GM19035 (cell line): Measurements from ENCODE around the gene KCNJ18.
"Not testable (repeated sequence)": the region's sequence is repeated elsewhere in the genome, so short reads cannot be mapped to it uniquely, and the experiment has no call there.

Source experiments
- ATAC-seq: cut with Tn5 transposase; IDR thresholded peaks from one replicate; pipeline ENCODE4 v1.9.1; 2021; ENCODE audit not compliant: unreplicated experiment

KCNJ18 gene

GRCh38 chr17:21670361-21671155, 21.8 kb upstream of the KCNJ18 start:
- ATAC-seq: not testable (repeated sequence)

GRCh38 chr17:21671437-21671836, 20.9 kb upstream of the KCNJ18 start:
- ATAC-seq: not testable (repeated sequence)

GRCh38 chr17:21671871-21672270, 20.5 kb upstream of the KCNJ18 start:
- ATAC-seq: not testable (repeated sequence)

- not testable (repeated sequence) for ATAC-seq
Measured at GRCh38 chr17:21673451-21674241, 18.7 kb upstream of the KCNJ18 start.

GRCh38 chr17:21674242-21674731, 18.0 kb upstream of the KCNJ18 start:
- no peak for ATAC-seq

- ATAC-seq: not testable (repeated sequence)
Measured at GRCh38 chr17:21674891-21675738, 17.2 kb upstream of the KCNJ18 start.

GRCh38 chr17:21675739-21676130, 16.6 kb upstream of the KCNJ18 start:
- ATAC-seq: not testable (repeated sequence)

- ATAC-seq: no peak
Measured at GRCh38 chr17:21676281-21677111, 15.8 kb upstream of the KCNJ18 start.

- ATAC-seq: no peak
Measured at GRCh38 chr17:21677126-21677910, 15.0 kb upstream of the KCNJ18 start.

GRCh38 chr17:21677911-21678310, 14.4 kb upstream of the KCNJ18 start:
- ATAC-seq: no peak

GRCh38 chr17:21678393-21679081, 13.8 kb upstream of the KCNJ18 start:
- no peak for ATAC-seq

GRCh38 chr17:21679256-21680146, 12.8 kb upstream of the KCNJ18 start:
- ATAC-seq: no peak

- no peak for ATAC-seq
Measured at GRCh38 chr17:21680366-21680765, 12.0 kb upstream of the KCNJ18 start.

GRCh38 chr17:21680850-21681351, 11.4 kb upstream of the KCNJ18 start:
- ATAC-seq: not testable (repeated sequence)

- ATAC-seq: not testable (repeated sequence)
Measured at GRCh38 chr17:21681576-21681975, 10.7 kb upstream of the KCNJ18 start.

- ATAC-seq: not testable (repeated sequence)
Measured at GRCh38 chr17:21682130-21682529, 10.2 kb upstream of the KCNJ18 start.

- not testable (repeated sequence) for ATAC-seq
Measured at GRCh38 chr17:21683142-21683712, 9.1 kb upstream of the KCNJ18 start.
